ENCODE results near the gene EN2. TPM values are rescaled to one million over a fixed set of nuclear protein-coding genes. Genes with fewer than 3 reads are reported as not detected.

EN2 gene
- total and polyA plus RNA-seq, 12 donors: 0.07 to 0.42 (median 0.13) TPM; not detected in 3

DNA sequence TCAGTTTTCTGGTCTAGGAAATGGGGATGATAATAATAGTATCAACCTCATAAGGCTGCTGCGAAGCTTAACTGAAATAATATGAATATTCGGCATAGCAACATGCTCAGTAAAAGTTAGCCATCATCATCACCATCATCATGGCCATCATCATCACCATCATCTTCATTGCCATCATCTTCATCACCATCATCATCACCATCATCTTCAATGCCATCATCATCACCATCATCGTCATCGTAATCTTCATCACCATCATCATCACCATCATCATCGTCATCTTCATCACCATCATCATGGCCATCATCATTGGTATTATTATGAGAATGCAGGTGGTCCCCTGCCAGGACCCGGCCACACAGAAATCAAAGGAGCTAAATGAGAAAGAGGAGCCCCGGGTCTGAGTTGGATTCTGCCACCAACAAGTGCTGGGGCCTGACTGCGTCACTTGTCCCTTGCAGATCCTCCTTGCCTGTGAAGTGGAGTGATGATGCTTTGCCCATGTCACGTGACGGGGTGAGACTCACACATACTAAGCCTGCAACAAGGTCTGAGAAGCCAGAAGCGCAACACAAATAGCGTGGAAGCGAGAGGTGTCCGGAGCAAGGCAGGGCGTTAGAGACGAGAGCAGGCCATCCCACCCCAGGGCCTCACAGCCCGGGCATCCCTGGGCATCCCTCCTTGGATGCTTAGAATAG lies 46.1 kb upstream of the EN2 start:
- Histone ChIP-seq H3K27ac (no peak overlapping the region), H3K27me3 (peaks cover 5% of the 10 kb centered on the region), H3K4me3 (no peak overlapping the region), H3K4me1 (replicated peaks in 1 of 2) (no peaks in the 10 kb centered on the region), H3K36me3 (replicated peaks in 1 of 2) (no peaks in the 10 kb centered on the region), H3K9me3 (replicated peaks in 1 of 3) (no peaks in the 10 kb centered on the region)
- WGBS, 4 donors: 81 to 89% (median 85%) methylated on average over 17 of the region's 17 CpGs
- no peak for DNase-seq
- intact Hi-C loops (cut with DNase I): no loop called here
- TF ChIP-seq POLR2A (IDR thresholded peaks at IDR 0.05): no peak

DNA sequence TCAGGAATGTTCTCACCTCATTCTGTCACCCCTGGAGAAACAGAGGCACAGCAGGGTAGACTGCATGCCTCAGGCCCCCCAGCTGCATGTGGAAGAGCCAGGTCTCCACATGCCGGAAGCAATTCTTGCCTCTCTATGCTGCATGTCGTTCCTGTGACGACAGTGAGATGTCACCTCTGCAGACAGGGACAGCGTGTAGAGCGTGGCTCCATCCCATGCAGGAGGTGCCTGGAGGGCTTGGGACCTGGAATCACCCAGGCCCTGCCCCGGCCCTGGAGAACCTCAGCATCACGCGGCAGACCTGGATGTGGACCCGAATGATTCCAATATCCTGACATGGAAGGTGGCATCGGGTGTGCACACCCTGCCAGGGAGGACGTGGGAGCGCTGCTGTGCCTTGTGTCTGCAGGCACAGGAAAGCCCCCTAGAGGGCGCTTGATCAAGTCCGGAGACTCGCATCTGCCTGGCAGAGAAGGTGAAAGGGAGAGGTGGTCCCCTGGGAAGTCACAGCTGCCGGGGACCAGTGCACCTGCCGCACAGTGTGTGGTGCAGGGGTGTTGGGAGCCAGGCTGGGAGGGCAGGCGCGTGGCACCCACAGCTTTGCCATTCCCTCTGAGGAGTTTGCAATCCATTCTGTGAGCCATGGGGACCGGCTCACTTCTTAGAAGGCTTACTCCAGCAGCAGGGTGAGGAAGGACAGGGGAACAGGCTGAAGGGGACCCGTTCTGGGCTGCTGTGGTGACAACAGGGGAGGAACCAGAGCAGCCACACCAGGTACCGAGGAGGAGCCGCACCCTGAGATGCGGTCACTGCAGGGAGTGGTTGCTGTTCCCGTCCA lies 45.3 kb upstream of the EN2 start:
- intact Hi-C loops (cut with DNase I): no loop called here
- no peaks in the 10 kb centered on the region for H3K4me1 ChIP-seq (replicated peaks in 1 of 2)
- H3K27ac ChIP-seq: no peak overlapping the region
- peak; percentile 37 to 69 (median 55) for DNase-seq
- H3K27me3 ChIP-seq: peaks cover 5% of the 10 kb centered on the region
- no peak for TF ChIP-seq POLR2A (IDR thresholded peaks at IDR 0.05)
- TF ChIP-seq, protein P1, sequence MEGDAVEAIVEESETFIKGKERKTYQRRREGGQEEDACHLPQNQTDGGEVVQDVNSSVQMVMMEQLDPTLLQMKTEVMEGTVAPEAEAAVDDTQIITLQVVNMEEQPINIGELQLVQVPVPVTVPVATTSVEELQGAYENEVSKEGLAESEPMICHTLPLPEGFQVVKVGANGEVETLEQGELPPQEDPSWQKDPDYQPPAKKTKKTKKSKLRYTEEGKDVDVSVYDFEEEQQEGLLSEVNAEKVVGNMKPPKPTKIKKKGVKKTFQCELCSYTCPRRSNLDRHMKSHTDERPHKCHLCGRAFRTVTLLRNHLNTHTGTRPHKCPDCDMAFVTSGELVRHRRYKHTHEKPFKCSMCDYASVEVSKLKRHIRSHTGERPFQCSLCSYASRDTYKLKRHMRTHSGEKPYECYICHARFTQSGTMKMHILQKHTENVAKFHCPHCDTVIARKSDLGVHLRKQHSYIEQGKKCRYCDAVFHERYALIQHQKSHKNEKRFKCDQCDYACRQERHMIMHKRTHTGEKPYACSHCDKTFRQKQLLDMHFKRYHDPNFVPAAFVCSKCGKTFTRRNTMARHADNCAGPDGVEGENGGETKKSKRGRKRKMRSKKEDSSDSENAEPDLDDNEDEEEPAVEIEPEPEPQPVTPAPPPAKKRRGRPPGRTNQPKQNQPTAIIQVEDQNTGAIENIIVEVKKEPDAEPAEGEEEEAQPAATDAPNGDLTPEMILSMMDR (IDR thresholded peaks at IDR 0.05): peak in 5 of 6 experiments; percentile 44 to 58 (median 53)
- no peaks in the 10 kb centered on the region for H3K9me3 ChIP-seq (replicated peaks in 1 of 3)
- WGBS, 4 donors: 24 to 37% (median 34%) methylated on average over 15 to 25 of the region's 25 CpGs
- H3K4me3 ChIP-seq: no peak overlapping the region
- no peaks in the 10 kb centered on the region for H3K36me3 ChIP-seq (replicated peaks in 1 of 2)

DNA sequence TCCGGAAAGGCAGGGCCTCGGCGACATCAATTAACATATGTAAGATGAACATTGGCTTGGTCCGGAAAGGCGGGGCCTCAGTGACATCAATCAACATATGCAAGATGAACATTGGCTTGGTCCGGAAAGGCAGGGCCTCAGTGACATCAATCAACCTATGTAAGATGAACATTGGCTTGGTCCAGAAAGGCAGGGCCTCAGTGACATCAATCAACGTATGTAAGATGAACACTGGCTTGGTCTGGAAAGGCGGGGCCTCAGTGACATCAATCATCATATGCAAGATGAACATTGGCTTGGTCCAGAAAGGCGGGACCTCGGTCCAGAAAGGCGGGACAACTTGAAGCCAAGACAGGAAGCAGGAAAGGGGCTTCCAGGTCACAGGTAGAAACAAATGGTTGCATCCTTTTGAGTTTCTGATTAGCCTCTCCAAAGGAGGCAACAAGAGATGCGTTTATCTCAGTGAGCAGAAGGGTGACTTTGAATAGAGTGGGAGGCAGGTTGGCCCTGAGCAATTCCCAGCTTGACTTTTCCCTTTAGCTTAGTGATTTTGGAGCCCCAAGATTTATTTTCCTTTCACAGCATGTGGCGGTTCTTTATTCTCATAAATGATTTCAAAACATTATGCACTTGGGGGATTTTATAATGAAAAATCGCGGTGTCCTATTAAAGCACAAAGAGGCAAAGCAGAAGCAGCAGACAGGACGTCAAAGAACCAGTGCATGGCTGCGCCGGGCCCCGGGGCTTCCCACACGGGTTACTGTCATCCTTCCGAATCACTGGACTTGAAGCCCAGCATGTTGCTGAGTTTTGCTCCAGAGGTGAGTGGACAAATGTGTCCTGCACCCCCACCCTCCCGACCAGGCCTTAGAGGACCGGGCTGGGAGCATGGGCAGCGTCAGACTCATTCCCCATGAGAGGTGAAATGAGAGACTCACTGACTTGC lies 43.1 kb upstream of the EN2 start:
- Histone ChIP-seq H3K9me3 (replicated peaks in 1 of 3) (no peaks in the 10 kb centered on the region), H3K36me3 (replicated peaks in 1 of 2) (no peaks in the 10 kb centered on the region), H3K4me1 (replicated peaks in 1 of 2) (no peaks in the 10 kb centered on the region), H3K27me3 (peaks cover 5% of the 10 kb centered on the region), H3K27ac (no peak overlapping the region), H3K4me3 (no peak overlapping the region)
- TF ChIP-seq POLR2A (IDR thresholded peaks at IDR 0.05): no peak
- TF ChIP-seq, protein P1 (IDR thresholded peaks at IDR 0.05): no peak
- DNase-seq: no peak
- intact Hi-C loops (cut with DNase I): no loop called here
- 86 to 88% (median 87%) methylated on average over 24 of the region's 24 CpGs for WGBS, 4 donors

DNA sequence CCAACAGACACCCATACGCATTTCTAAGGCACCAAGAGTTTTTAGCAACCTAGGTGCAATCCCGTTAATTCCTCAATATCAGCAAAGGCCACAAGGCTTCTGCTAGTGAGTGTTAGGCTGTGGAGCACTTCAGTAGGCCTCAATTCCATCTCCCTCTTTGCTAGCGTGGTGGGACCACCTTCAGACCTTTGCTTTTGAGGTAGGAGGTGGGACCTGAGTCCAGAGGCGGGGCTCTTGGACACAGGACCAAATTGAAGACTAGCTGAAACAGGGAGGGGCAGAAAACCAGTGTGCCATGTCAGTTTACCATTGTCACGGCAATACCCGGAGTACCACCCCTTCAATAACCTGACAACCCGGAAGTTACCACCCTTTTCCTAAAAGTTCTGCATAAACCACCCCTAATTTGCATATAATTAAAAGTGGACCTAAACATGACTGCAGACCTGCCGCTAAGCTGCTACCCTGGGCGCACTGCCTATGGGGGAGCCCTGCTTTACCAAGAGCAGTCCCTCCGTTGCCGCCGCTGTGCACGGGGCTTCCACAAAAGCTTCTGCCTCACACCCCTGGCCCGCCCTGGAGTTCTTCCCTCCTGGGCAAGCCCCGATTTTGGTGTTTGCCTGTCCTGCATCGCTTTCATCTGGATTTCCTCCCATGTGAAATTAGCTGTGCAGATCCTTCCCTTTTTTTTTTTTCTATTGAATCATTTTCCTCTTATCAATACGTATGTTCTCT lies 41.1 kb upstream of the EN2 start:
- WGBS, 4 donors: 84 to 91% (median 87%) methylated on average over 17 of the region's 17 CpGs
- intact Hi-C loops (cut with DNase I): no loop called here
- Histone ChIP-seq H3K36me3 (replicated peaks in 1 of 2) (no peaks in the 10 kb centered on the region), H3K27ac (no peak overlapping the region), H3K27me3 (peaks cover 5% of the 10 kb centered on the region), H3K9me3 (replicated peaks in 1 of 3) (no peaks in the 10 kb centered on the region), H3K4me3 (no peak overlapping the region), H3K4me1 (replicated peaks in 1 of 2) (no peaks in the 10 kb centered on the region)
- no peak for DNase-seq
- TF ChIP-seq, protein P1 (IDR thresholded peaks at IDR 0.05): no peak
- TF ChIP-seq POLR2A (IDR thresholded peaks at IDR 0.05): no peak

Measured in adrenal gland (tissue), 12 donors.